ENCODE results near the gene MGAT5. TPM values are rescaled to one million over a fixed set of nuclear protein-coding genes. Genes with fewer than 3 reads are reported as not detected.

MGAT5 gene
- total RNA-seq, 1 donor from 2014 or later = 32.5 TPM

DNA sequence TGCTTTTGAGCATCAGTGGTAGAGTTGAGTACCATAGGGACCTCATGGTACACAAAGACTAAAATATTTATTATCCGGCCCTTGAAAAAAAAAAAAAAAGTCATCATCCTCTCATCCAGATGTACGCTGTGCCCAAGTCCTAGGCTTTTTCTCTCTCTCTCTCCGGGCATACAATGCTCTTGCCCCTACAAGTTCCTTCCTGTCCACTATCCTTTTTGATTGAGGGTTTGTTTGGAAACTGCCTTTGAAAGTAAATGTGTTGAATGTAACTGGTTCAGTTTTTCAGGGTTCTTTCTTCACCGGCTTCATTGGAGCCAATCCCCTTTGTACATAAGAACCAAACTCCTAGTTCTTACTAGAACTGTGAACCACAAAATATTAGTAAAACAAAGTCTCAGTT is 130.3 kb downstream of the MGAT5 start:
- no peak for DNase-seq (ENCODE audit: low read depth)
- TF ChIP-seq, protein P1, sequence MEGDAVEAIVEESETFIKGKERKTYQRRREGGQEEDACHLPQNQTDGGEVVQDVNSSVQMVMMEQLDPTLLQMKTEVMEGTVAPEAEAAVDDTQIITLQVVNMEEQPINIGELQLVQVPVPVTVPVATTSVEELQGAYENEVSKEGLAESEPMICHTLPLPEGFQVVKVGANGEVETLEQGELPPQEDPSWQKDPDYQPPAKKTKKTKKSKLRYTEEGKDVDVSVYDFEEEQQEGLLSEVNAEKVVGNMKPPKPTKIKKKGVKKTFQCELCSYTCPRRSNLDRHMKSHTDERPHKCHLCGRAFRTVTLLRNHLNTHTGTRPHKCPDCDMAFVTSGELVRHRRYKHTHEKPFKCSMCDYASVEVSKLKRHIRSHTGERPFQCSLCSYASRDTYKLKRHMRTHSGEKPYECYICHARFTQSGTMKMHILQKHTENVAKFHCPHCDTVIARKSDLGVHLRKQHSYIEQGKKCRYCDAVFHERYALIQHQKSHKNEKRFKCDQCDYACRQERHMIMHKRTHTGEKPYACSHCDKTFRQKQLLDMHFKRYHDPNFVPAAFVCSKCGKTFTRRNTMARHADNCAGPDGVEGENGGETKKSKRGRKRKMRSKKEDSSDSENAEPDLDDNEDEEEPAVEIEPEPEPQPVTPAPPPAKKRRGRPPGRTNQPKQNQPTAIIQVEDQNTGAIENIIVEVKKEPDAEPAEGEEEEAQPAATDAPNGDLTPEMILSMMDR (IDR thresholded peaks at IDR 0.05; ENCODE audit: insufficient read depth, low read length, poor library complexity, severe bottlenecking) = no peak
- Histone ChIP-seq H3K4me3 (ENCODE audit: low read depth, low read length) (no peak overlapping the region), H3K27me3 (ENCODE audit: control insufficient read depth, insufficient read depth, low read length) (no peaks in the 10 kb centered on the region), H3K36me3 (ENCODE audit: control insufficient read depth, insufficient read depth, low read length) (no peaks in the 10 kb centered on the region)

DNA sequence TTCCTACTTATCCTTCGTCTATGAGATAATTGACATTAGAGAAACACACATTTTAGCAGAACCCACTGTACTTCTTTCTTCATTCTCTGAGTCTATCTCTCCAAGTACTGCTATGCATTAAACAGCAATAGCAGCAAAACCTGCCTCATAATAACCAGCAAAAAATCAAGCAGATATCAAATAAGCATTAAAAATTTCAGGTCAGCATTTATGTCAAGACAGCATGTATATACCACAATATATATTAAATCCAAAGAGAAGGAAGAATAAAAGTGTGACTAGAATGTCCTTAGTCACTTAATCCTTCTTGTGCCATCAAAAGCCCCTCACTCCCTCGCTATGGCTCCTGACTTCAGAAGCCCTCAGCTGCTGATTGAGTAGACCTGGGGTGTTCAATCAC is 131.3 kb downstream of the MGAT5 start:
- no peak overlapping the region for H3K4me3 ChIP-seq (ENCODE audit: low read depth, low read length)
- TF ChIP-seq, protein P1 (IDR thresholded peaks at IDR 0.05; ENCODE audit: insufficient read depth, low read length, poor library complexity, severe bottlenecking) = no peak
- no peak for DNase-seq (ENCODE audit: low read depth)
- no peaks in the 10 kb centered on the region for H3K36me3 ChIP-seq (ENCODE audit: control insufficient read depth, insufficient read depth, low read length)
- H3K27me3 ChIP-seq (ENCODE audit: control insufficient read depth, insufficient read depth, low read length) = no peaks in the 10 kb centered on the region

DNA sequence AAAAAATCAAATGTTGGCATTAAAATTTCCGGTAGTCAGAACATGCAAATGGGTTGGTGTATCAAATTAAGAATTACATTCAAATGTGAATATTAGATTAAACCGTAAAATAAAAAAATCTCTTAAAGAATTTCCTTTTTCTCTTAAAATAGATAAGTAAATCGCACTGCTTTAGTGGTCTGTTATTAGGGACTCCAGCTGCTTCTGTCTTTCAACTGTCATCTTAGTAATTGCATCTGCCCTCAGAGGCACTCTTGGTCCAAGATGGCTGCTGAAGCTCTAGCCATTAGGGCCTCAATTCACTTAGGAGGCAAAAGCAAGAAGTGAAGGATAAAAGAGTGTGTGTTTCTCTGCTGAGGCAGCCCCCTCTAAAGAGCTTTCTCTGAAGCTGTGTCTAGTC is 132.4 kb downstream of the MGAT5 start:
- TF ChIP-seq, protein P1 (IDR thresholded peaks at IDR 0.05; ENCODE audit: insufficient read depth, low read length, poor library complexity, severe bottlenecking) = no peak

DNA sequence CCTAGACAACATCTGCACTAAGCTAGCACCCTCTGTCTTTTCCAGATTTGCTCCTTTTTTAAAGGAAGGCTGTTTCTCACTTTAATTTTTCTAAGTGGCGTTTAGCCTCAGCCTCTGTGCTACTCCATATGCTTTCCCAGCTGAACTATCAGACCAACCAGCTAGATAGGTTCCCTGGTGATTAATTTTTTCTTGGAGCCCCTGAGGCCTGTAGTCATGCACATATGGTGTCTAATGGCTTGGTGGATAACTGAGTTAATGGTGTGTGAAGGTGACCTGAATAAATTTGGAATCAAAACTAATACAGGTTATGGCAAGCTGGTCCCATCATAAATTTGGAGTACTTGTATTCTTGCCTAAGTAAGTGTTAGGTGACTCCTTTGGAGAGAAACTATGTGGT is 135.5 kb downstream of the MGAT5 start:
- Histone ChIP-seq H3K4me3 (ENCODE audit: low read depth, low read length) (no peak overlapping the region), H3K27me3 (ENCODE audit: control insufficient read depth, insufficient read depth, low read length) (no peaks in the 10 kb centered on the region), H3K36me3 (ENCODE audit: control insufficient read depth, insufficient read depth, low read length) (no peaks in the 10 kb centered on the region)
- TF ChIP-seq, protein P1 (IDR thresholded peaks at IDR 0.05; ENCODE audit: insufficient read depth, low read length, poor library complexity, severe bottlenecking) = no peak
- DNase-seq (ENCODE audit: low read depth) = no peak

More for the DNA sequence above, 132.4 kb downstream of the MGAT5 start:
- H3K27me3 ChIP-seq (ENCODE audit: control insufficient read depth, insufficient read depth, low read length) = no peaks in the 10 kb centered on the region
- H3K4me3 ChIP-seq (ENCODE audit: low read depth, low read length) = no peak overlapping the region
- H3K36me3 ChIP-seq (ENCODE audit: control insufficient read depth, insufficient read depth, low read length) = no peaks in the 10 kb centered on the region
- DNase-seq (ENCODE audit: low read depth) = no peak

DNA sequence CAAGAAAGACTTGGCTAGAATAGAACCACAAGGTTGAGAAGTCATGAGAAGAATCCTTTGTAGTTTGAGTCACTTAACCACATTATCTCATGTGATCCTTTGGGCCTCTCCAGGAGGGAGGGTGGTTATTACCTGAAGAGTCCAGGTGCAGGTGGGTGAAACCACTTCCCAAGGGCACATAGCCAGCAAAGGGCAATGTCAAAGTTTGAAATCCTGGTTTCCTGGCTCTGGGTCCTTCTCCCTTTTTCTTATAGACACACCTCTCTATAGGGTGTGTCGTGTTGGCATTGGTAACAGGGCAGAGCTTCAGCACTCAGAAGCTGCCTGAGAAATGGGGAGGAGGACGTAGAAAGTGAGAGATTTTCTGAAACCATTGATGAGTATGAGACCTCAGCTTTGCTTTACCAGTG is 137.9 kb downstream of the MGAT5 start:
- TF ChIP-seq, protein P1 (IDR thresholded peaks at IDR 0.05; ENCODE audit: insufficient read depth, low read length, poor library complexity, severe bottlenecking) = no peak
- no peaks in the 10 kb centered on the region for H3K36me3 ChIP-seq (ENCODE audit: control insufficient read depth, insufficient read depth, low read length)
- no peaks in the 10 kb centered on the region for H3K27me3 ChIP-seq (ENCODE audit: control insufficient read depth, insufficient read depth, low read length)
- peak; percentile 61 for DNase-seq (ENCODE audit: low read depth)
- no peak overlapping the region for H3K4me3 ChIP-seq (ENCODE audit: low read depth, low read length)

DNA sequence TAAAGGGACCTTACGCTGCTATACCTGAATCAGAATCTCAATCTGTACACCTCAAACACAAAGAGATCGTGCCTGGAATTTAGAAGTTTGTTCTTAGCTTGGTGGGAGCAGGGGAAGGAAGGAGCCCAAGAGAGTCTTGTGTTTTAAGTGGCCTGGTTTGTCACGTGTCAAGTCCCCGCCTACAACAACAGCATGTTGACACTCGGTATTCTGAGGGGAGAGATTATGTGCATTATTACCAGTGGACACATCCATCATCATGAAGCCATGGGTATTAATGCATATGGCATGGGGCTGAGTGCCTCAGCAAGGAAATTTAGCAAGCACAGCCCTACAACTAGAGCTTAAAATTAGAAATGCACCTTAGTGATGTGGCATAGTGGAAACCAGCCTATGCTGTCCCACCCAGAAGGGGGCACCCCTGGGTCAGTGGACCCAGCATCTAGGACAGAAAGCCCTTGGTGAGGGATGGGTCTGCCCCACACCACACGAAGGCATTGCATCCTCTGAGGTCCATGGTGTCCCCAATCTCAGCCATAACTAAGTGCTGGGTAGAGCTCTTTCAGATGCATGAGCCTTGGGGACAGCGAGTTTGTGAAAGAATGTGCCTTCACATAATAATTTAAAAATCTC is 138.7 kb downstream of the MGAT5 start:
- Histone ChIP-seq H3K36me3 (ENCODE audit: control insufficient read depth, insufficient read depth, low read length) (no peaks in the 10 kb centered on the region), H3K27me3 (ENCODE audit: control insufficient read depth, insufficient read depth, low read length) (no peaks in the 10 kb centered on the region), H3K4me3 (ENCODE audit: low read depth, low read length) (no peak overlapping the region)
- TF ChIP-seq, protein P1 (IDR thresholded peaks at IDR 0.05; ENCODE audit: insufficient read depth, low read length, poor library complexity, severe bottlenecking) = no peak
- no peak for DNase-seq (ENCODE audit: low read depth)

Data from kidney epithelial cell (primary cell).